K562 (cell line): ENCODE data around the gene ACRBP. TPM values are rescaled to one million over a fixed set of nuclear protein-coding genes. Genes with fewer than 3 reads are reported as not detected.
A peak's percentile ranks its signal among the peaks of the same experiment; 100 is the strongest.

ENCODE experiments used
- ARID2 ChIP-seq: fragments of 450-650 bp; IDR thresholded peaks from 2 replicates; pipeline ENCODE4 v1.6.1; 2017; ENCODE audit warnings: antibody characterized with exemption, mild to moderate bottlenecking
- DIDO1 ChIP-seq: fragments of 450-650 bp; IDR thresholded peaks from 2 replicates; pipeline ENCODE4 v1.6.1; 2016; ENCODE audit warnings: low read depth, missing biosample characterization, missing genetic modification characterization
- DNMT1 ChIP-seq: fragments of 450-650 bp; IDR thresholded peaks from 2 replicates; pipeline ENCODE4 v1.6.1; 2016; ENCODE audit warnings: antibody characterized with exemption, mild to moderate bottlenecking
- HDAC8 ChIP-seq: fragments of 450-650 bp; IDR thresholded peaks from 2 replicates; pipeline ENCODE4 v1.6.1; 2016; ENCODE audit warnings: mild to moderate bottlenecking, missing genetic modification characterization, moderate library complexity, missing compliant biosample characterization
- HNRNPK ChIP-seq: fragments of 200-400 bp; formaldehyde crosslinking; IDR thresholded peaks from one replicate; pipeline ENCODE4 v1.6.1; 2018; ENCODE audit warnings: mild to moderate bottlenecking, low read depth, low read length; ENCODE audit not compliant: poor library complexity, severe bottlenecking
- KAT7 ChIP-seq: sonication (generic); formaldehyde crosslinking; IDR thresholded peaks from 2 replicates; pipeline ENCODE4 v1.8.0; 2022; ENCODE audit warnings: missing genetic modification reagents, mild to moderate bottlenecking, borderline replicate concordance
- KDM2B ChIP-seq: fragments of 250-450 bp; sonication (Bioruptor Pico); IDR thresholded peaks from 2 replicates; pipeline ENCODE4 v1.8.0; 2021; ENCODE audit warnings: mild to moderate bottlenecking, moderate library complexity
- KLF16 ChIP-seq: IDR thresholded peaks from 2 replicates; pipeline ENCODE4 v1.6.1; 2016; ENCODE audit warnings: antibody characterized with exemption
- MAZ ChIP-seq, 2 experiments: fragments of 450-650 bp in 1 of 2; sonication (generic) in 1 of 2; formaldehyde crosslinking; IDR thresholded peaks in 1 of 2; conservative IDR thresholded peaks in 1 of 2; 2 replicates each; pipeline versions ENCODE4 v1.4.0 to v1.5.0; 2020; ENCODE audit warnings: mild to moderate bottlenecking in 1 of 2, missing genetic modification reagents in 1 of 2
- PHB2 ChIP-seq: fragments of 450-650 bp; IDR thresholded peaks from 2 replicates; pipeline ENCODE4 v1.6.1; 2017; ENCODE audit warnings: low read depth
- SAFB ChIP-seq: fragments of 200-400 bp; formaldehyde crosslinking; IDR thresholded peaks from 2 replicates; pipeline ENCODE4 v1.6.1; 2017; ENCODE audit warnings: low read depth, low read length, borderline replicate concordance
- ZBED1 ChIP-seq: IDR thresholded peaks from 2 replicates; pipeline ENCODE4 v1.6.1; 2014
- ZKSCAN3 ChIP-seq: fragments of 250-450 bp; sonication (Bioruptor Pico); IDR thresholded peaks from 2 replicates; pipeline ENCODE4 v1.4.0; 2020
- ZNF146 ChIP-seq: IDR thresholded peaks from one replicate; pipeline ENCODE4 v1.6.1; 2018; ENCODE audit warnings: missing compliant biosample characterization; ENCODE audit not compliant: unreplicated experiment
- ZNF175 ChIP-seq: fragments of 200-800 bp; sonication (Bioruptor generic); IDR thresholded peaks from 2 replicates; pipeline ENCODE4 v1.6.1; 2016; ENCODE audit warnings: low read depth, mild to moderate bottlenecking, missing genetic modification characterization, missing compliant biosample characterization
- ZNF3 ChIP-seq: fragments of 250-450 bp; sonication (Bioruptor Pico); IDR thresholded peaks from 2 replicates; pipeline ENCODE4 v1.5.0; 2021; ENCODE audit warnings: mild to moderate bottlenecking, moderate library complexity
- ZNF785 ChIP-seq: fragments of 250-450 bp; sonication (Bioruptor Pico); IDR thresholded peaks from 2 replicates; pipeline ENCODE4 v1.4.0; 2020; ENCODE audit warnings: mild to moderate bottlenecking
- polyA plus RNA-seq, 8 experiments: library from polyadenylated mRNA; depleted of rRNA in 4 of 8; stranded (reverse) in 5 of 8; unstranded in 3 of 8; fragments of >200 nt; fragmentation: Nextera tagmentation in 2 of 8; fragmentation: Illumina TruSeq in 1 of 8; extraction: Ambion mirVana in 2 of 8; extraction: Trizol in 1 of 8; gene quantifications; 2 replicates each; pipeline versions ENCODE4 v1.2.1 to v1.2.3, GENCODE V29; 2011 to 2014; ENCODE audit warnings: inconsistent platforms in 1 of 8, missing spikeins in 1 of 8
- total RNA-seq, 7 experiments: library from RNA; depleted of rRNA in 6 of 7; stranded (reverse); fragments of >200 nt in 6 of 7; fragmentation: Illumina TruSeq in 2 of 7; extraction: Trizol in 2 of 7; gene quantifications; 2 replicates each; pipeline versions ENCODE4 v1.2.1 to v1.2.3, GENCODE V29; 2011 to 2021; ENCODE audit warnings: low replicate concordance in 1 of 7
- TF ChIP-seq, protein P1 (sequence below): fragments of 450-650 bp; formaldehyde crosslinking; conservative IDR thresholded peaks from 2 replicates; pipeline ENCODE4 v1.4.0; 2022; ENCODE audit warnings: mild to moderate bottlenecking, missing genetic modification characterization
- TF ChIP-seq, protein P2 (sequence below): fragments of 250-450 bp; sonication (Bioruptor Pico); IDR thresholded peaks from 2 replicates; pipeline ENCODE4 v1.4.0; 2020; ENCODE audit warnings: mild to moderate bottlenecking
- TF ChIP-seq, protein P3 (sequence below): fragments of 250-450 bp; sonication (Bioruptor Pico); IDR thresholded peaks from 2 replicates; pipeline ENCODE4 v1.9.0; 2021; ENCODE audit warnings: mild to moderate bottlenecking, inconsistent platforms
- TF ChIP-seq, protein P4 (sequence below): fragments of 250-450 bp; sonication (Bioruptor Pico); IDR thresholded peaks from 2 replicates; pipeline ENCODE4 v1.5.0; 2021
- TF ChIP-seq, protein P5 (sequence below): fragments of 450-650 bp; IDR thresholded peaks from 2 replicates; pipeline ENCODE4 v1.7.0; 2016; ENCODE audit warnings: borderline replicate concordance

Gene ACRBP
- total and polyA plus RNA-seq, 9 of the 15 experiments (the other 6 are each of a cell fraction or from before 2014, with no cell fraction given): 3.1 to 31.8 (median 8.4) TPM

DNA sequence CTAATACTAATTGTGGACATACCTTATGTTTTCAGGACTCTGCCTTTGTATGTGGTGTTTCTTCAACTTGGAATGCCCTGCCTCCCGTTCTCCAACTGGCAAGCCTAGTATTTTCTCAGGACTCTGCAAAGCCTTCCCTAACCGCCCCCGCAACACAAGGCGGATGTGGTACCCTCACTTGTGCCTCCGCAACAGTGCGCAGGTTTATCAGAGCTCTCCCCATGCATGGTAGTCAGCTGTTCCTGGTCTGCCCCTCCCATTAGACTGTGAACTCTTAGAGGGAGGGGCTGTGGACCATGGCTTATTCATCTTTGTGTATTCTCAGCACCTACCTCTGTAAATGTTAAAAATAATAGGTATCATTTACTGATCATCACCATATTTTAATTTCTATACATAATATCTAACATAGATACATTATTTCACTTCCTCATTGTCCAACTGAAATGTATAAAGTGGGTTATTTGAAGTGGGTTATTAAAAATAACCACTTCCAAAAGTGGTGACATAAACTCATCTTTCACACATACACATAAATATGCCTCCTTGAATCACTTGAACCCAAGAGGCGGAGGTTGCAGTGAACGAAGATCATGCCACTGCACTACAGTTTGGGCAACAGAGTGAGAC is 20.5 kb downstream of the ACRBP start (continued):
- TF ChIP-seq, protein P1, sequence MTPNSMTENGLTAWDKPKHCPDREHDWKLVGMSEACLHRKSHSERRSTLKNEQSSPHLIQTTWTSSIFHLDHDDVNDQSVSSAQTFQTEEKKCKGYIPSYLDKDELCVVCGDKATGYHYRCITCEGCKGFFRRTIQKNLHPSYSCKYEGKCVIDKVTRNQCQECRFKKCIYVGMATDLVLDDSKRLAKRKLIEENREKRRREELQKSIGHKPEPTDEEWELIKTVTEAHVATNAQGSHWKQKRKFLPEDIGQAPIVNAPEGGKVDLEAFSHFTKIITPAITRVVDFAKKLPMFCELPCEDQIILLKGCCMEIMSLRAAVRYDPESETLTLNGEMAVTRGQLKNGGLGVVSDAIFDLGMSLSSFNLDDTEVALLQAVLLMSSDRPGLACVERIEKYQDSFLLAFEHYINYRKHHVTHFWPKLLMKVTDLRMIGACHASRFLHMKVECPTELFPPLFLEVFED (CRISPR knock-in tag): no peak
- 0 out of 2 replicates have a peak, but pooled peaks have one; percentile 34 for TF ChIP-seq ZNF175 (CRISPR knock-in tag)
- TF ChIP-seq ARID2: no peak
- TF ChIP-seq ZNF785 (CRISPR knock-in tag): no peak
- no peak for TF ChIP-seq ZNF3 (CRISPR knock-in tag)
- TF ChIP-seq DNMT1: no peak
- TF ChIP-seq, protein P2, sequence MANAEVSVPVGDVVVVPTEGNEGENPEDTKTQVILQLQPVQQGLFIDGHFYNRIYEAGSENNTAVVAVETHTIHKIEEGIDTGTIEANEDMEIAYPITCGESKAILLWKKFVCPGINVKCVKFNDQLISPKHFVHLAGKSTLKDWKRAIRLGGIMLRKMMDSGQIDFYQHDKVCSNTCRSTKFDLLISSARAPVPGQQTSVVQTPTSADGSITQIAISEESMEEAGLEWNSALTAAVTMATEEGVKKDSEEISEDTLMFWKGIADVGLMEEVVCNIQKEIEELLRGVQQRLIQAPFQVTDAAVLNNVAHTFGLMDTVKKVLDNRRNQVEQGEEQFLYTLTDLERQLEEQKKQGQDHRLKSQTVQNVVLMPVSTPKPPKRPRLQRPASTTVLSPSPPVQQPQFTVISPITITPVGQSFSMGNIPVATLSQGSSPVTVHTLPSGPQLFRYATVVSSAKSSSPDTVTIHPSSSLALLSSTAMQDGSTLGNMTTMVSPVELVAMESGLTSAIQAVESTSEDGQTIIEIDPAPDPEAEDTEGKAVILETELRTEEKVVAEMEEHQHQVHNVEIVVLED (CRISPR knock-in tag): no peak
- no peak for TF ChIP-seq DIDO1 (tag)
- peak; percentile 22 to 41; a peak in 1 of 4 replicates for TF ChIP-seq MAZ (CRISPR knock-in tag; conservative IDR thresholded peaks at IDR 0.05 in 1 of 2, IDR thresholded peaks at IDR 0.05 in 1 of 2)
- TF ChIP-seq PHB2: no peak
- no peak for TF ChIP-seq SAFB
- no peak for TF ChIP-seq HNRNPK
- TF ChIP-seq, protein P3, sequence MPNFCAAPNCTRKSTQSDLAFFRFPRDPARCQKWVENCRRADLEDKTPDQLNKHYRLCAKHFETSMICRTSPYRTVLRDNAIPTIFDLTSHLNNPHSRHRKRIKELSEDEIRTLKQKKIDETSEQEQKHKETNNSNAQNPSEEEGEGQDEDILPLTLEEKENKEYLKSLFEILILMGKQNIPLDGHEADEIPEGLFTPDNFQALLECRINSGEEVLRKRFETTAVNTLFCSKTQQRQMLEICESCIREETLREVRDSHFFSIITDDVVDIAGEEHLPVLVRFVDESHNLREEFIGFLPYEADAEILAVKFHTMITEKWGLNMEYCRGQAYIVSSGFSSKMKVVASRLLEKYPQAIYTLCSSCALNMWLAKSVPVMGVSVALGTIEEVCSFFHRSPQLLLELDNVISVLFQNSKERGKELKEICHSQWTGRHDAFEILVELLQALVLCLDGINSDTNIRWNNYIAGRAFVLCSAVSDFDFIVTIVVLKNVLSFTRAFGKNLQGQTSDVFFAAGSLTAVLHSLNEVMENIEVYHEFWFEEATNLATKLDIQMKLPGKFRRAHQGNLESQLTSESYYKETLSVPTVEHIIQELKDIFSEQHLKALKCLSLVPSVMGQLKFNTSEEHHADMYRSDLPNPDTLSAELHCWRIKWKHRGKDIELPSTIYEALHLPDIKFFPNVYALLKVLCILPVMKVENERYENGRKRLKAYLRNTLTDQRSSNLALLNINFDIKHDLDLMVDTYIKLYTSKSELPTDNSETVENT (CRISPR knock-in tag): no peak
- no peak for TF ChIP-seq ZBED1
- TF ChIP-seq KAT7: no peak
- TF ChIP-seq, protein P4, sequence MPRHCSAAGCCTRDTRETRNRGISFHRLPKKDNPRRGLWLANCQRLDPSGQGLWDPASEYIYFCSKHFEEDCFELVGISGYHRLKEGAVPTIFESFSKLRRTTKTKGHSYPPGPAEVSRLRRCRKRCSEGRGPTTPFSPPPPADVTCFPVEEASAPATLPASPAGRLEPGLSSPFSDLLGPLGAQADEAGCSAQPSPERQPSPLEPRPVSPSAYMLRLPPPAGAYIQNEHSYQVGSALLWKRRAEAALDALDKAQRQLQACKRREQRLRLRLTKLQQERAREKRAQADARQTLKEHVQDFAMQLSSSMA (CRISPR knock-in tag): no peak
- no peak for TF ChIP-seq ZNF146 (CRISPR knock-in tag)
- no peak for TF ChIP-seq ZKSCAN3
- no peak for TF ChIP-seq HDAC8 (tag)
- TF ChIP-seq, protein P5, sequence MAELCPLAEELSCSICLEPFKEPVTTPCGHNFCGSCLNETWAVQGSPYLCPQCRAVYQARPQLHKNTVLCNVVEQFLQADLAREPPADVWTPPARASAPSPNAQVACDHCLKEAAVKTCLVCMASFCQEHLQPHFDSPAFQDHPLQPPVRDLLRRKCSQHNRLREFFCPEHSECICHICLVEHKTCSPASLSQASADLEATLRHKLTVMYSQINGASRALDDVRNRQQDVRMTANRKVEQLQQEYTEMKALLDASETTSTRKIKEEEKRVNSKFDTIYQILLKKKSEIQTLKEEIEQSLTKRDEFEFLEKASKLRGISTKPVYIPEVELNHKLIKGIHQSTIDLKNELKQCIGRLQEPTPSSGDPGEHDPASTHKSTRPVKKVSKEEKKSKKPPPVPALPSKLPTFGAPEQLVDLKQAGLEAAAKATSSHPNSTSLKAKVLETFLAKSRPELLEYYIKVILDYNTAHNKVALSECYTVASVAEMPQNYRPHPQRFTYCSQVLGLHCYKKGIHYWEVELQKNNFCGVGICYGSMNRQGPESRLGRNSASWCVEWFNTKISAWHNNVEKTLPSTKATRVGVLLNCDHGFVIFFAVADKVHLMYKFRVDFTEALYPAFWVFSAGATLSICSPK: no peak
- TF ChIP-seq KDM2B (CRISPR knock-in tag): no peak
- peak; percentile 43; the same call in 1 of the 2 replicates for TF ChIP-seq KLF16
